Natural killer cell (primary cell): Measurements from ENCODE around the gene KNCN. TPM values are rescaled to one million over a fixed set of nuclear protein-coding genes. Genes with fewer than 3 reads are reported as not detected.

ENCODE experiments used
- ATAC-seq, 3 donors: fragments of 150-1000 bp in 2 of 3; fragments of 200-7000 bp in 1 of 3; cut with Tn5 transposase; 1 replicate in 1 of 3; 2 replicates in 2 of 3; pipeline ENCODE4 v1.10.0; 2021; ENCODE audit warnings: mild to moderate bottlenecking in 2 of 3, moderate library complexity in 2 of 3
- DNase-seq, 2 donors: peaks; one replicate each; pipeline versions ENCODE4 v3.0.0 to v3.0.0-alpha.2; 2013 to 2021; ENCODE audit warnings: mixed read lengths in 1 of 2
- H3K27ac ChIP-seq: one replicate; pipeline ENCODE4 v1.5.1; 2013; ENCODE audit warnings: mild to moderate bottlenecking, low read length
- H3K27me3 ChIP-seq: one replicate; pipeline ENCODE4 v1.6.1; 2013; ENCODE audit warnings: low read length; ENCODE audit not compliant: control insufficient read depth, insufficient read depth
- H3K36me3 ChIP-seq: one replicate; pipeline ENCODE4 v1.6.1; 2013; ENCODE audit warnings: low read length; ENCODE audit not compliant: control insufficient read depth, insufficient read depth
- H3K4me1 ChIP-seq: one replicate; pipeline ENCODE4 v1.6.1; 2013; ENCODE audit warnings: low read length; ENCODE audit not compliant: control insufficient read depth, insufficient read depth
- H3K4me3 ChIP-seq: one replicate; pipeline ENCODE4 v1.5.1; 2013; ENCODE audit warnings: low read length
- H3K9me3 ChIP-seq: one replicate; pipeline ENCODE4 v1.6.1; 2013; ENCODE audit warnings: low read length; ENCODE audit not compliant: control insufficient read depth, insufficient read depth
- H3K27ac Mint-ChIP-seq, 2 donors: one replicate each; pipeline ENCODE4 v1.8.0; 2022; ENCODE audit warnings: mild to moderate bottlenecking in 2 of 2, mixed read lengths in 2 of 2, moderate library complexity in 1 of 2
- H3K27me3 Mint-ChIP-seq, 2 donors: one replicate each; pipeline ENCODE4 v1.8.0; 2022; ENCODE audit warnings: low read depth in 2 of 2, mixed read lengths in 2 of 2
- H3K36me3 Mint-ChIP-seq: one replicate; pipeline ENCODE4 v1.8.0; 2022; ENCODE audit warnings: mixed read lengths
- H3K4me1 Mint-ChIP-seq, 2 donors: one replicate each; pipeline ENCODE4 v1.8.0; 2022; ENCODE audit warnings: mixed read lengths in 2 of 2
- H3K4me3 Mint-ChIP-seq: one replicate; pipeline ENCODE4 v1.8.0; 2022; ENCODE audit warnings: mild to moderate bottlenecking, moderate library complexity, mixed read lengths
- H3K9me3 Mint-ChIP-seq, 2 donors: one replicate each; pipeline ENCODE4 v1.8.0; 2022; ENCODE audit warnings: mixed read lengths in 2 of 2
- CTCF ChIP-seq: fragments of 200-600 bp; IDR thresholded peaks from one replicate; pipeline ENCODE4 v1.8.0; 2022; ENCODE audit warnings: antibody characterized with exemption
- WGBS: methylation state at CpG from one replicate; pipeline ENCODE4 v1.1.7; 2013; ENCODE audit warnings: missing lambda C conversion rate; ENCODE audit not compliant: insufficient coverage; 5-methylcytosine and 5-hydroxymethylcytosine counted together
- intact Hi-C: fragments of 100-400 bp; cut with micrococcal nuclease; formaldehyde crosslinking; loops from one replicate; pipeline ENCODE4 v1.14.2; 2022
- total RNA-seq, 4 donors: library from RNA; stranded (reverse); fragments of 120-200 nt in 1 of 4; gene quantifications; one replicate each; pipeline versions ENCODE4 v1.2.3 to v1.2.4, GENCODE V29; 2013 to 2022

KNCN gene
- total RNA-seq, 3 donors from 2014 or later (not counting 1 experiment from before 2014, with no cell fraction given): 0.20 TPM; not detected in 2

GRCh38 chr1:46520063-46520911 lies 31.2 kb downstream of the KNCN start:
- intact Hi-C loops: no loop called here
- no peaks in the 10 kb centered on the region for H3K4me1 Mint-ChIP-seq
- H3K36me3 Mint-ChIP-seq: no peaks in the 10 kb centered on the region
- peaks cover 37 to 42% of the 10 kb centered on the region in 2 donors for H3K27me3 Mint-ChIP-seq
- DNase-seq (no peak), ATAC-seq (no peak)
- Histone ChIP-seq H3K4me3 (no peak overlapping the region), H3K27ac (no peak overlapping the region), H3K9me3 (no peaks in the 10 kb centered on the region), H3K36me3 (no peaks in the 10 kb centered on the region), H3K4me1 (no peaks in the 10 kb centered on the region), H3K27me3 (no peaks in the 10 kb centered on the region)
- H3K9me3 Mint-ChIP-seq: no peaks in the 10 kb centered on the region
- 88% methylated on average over 15 of the region's 15 CpGs for WGBS
- H3K4me3 Mint-ChIP-seq: no peak overlapping the region
- no peak for TF ChIP-seq CTCF
- H3K27ac Mint-ChIP-seq: no peak overlapping the region

- Mint-ChIP-seq H3K27ac (no peak overlapping the region), H3K4me1 (no peaks in the 10 kb centered on the region), H3K27me3 (peaks cover 29 to 34% of the 10 kb centered on the region in 2 donors), H3K4me3 (no peak overlapping the region), H3K9me3 (no peaks in the 10 kb centered on the region), H3K36me3 (no peaks in the 10 kb centered on the region)
- Histone ChIP-seq H3K4me1 (no peaks in the 10 kb centered on the region), H3K27me3 (no peaks in the 10 kb centered on the region), H3K9me3 (no peaks in the 10 kb centered on the region), H3K27ac (no peak overlapping the region), H3K36me3 (no peaks in the 10 kb centered on the region), H3K4me3 (no peak overlapping the region)
- ATAC-seq (no peak), DNase-seq (no peak)
- TF ChIP-seq CTCF: no peak
- WGBS: 72% methylated on average over 3 of the region's 4 CpGs
- intact Hi-C loops: no loop called here
These were observed 32.2 kb downstream of the KNCN start for GRCh38 chr1:46519209-46519608.

GRCh38 chr1:46517932-46518498 lies 33.4 kb downstream of the KNCN start:
- H3K9me3 ChIP-seq: no peaks in the 10 kb centered on the region
- TF ChIP-seq CTCF: no peak
- H3K27me3 ChIP-seq: no peaks in the 10 kb centered on the region
- H3K27ac ChIP-seq: no peak overlapping the region
- no peaks in the 10 kb centered on the region for H3K36me3 ChIP-seq
- H3K4me1 ChIP-seq: no peaks in the 10 kb centered on the region
- Mint-ChIP-seq H3K9me3 (no peaks in the 10 kb centered on the region), H3K36me3 (no peaks in the 10 kb centered on the region), H3K4me3 (no peak overlapping the region), H3K4me1 (no peaks in the 10 kb centered on the region), H3K27me3 (peaks cover 30% of the 10 kb centered on the region in 2 donors), H3K27ac (no peak overlapping the region)
- DNase-seq: no peak
- intact Hi-C loops: no loop called here
- WGBS: 84% methylated on average over 4 of the region's 4 CpGs
- no peak overlapping the region for H3K4me3 ChIP-seq
- ATAC-seq: no peak
